Measurements from ENCODE around the gene ZCCHC24.

Gene ZCCHC24

DNA sequence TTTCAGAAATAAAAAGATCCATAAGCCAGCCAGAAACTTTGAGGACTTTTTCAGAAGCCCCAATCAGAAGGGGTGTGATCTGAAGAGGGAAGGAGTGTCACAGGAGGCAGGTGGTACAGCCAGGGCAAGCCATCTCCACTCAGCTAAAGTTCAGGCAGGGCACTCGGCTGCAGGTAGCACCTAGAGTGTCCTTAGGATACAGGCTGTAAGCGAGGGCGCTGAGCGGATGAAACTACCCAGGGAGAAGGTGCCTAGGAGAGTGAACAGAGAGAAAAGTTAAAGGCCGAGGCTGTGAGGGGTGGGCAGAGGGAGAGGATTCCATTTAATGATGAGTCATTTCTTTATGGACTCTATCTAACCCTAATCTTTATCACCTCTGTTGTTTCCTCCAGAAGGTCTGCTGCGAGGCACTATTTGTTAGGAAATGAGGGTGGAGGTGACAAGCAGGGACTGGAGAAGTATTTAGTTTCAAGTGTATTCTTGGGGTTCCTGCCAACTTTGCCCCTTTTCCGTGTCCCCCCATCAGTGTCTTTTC is 29.8 kb upstream of the ZCCHC24 start:
- TF ChIP-seq, protein P1, sequence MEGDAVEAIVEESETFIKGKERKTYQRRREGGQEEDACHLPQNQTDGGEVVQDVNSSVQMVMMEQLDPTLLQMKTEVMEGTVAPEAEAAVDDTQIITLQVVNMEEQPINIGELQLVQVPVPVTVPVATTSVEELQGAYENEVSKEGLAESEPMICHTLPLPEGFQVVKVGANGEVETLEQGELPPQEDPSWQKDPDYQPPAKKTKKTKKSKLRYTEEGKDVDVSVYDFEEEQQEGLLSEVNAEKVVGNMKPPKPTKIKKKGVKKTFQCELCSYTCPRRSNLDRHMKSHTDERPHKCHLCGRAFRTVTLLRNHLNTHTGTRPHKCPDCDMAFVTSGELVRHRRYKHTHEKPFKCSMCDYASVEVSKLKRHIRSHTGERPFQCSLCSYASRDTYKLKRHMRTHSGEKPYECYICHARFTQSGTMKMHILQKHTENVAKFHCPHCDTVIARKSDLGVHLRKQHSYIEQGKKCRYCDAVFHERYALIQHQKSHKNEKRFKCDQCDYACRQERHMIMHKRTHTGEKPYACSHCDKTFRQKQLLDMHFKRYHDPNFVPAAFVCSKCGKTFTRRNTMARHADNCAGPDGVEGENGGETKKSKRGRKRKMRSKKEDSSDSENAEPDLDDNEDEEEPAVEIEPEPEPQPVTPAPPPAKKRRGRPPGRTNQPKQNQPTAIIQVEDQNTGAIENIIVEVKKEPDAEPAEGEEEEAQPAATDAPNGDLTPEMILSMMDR (conservative IDR thresholded peaks at IDR 0.05; ENCODE audit: control insufficient read depth, insufficient read depth, low read depth, low read length), result no peak
- H3K4me3 ChIP-seq (ENCODE audit: control insufficient read depth, low read depth, low read length), result no peak overlapping the region
- DNase-seq (ENCODE audit: low read depth), result no peak

DNA sequence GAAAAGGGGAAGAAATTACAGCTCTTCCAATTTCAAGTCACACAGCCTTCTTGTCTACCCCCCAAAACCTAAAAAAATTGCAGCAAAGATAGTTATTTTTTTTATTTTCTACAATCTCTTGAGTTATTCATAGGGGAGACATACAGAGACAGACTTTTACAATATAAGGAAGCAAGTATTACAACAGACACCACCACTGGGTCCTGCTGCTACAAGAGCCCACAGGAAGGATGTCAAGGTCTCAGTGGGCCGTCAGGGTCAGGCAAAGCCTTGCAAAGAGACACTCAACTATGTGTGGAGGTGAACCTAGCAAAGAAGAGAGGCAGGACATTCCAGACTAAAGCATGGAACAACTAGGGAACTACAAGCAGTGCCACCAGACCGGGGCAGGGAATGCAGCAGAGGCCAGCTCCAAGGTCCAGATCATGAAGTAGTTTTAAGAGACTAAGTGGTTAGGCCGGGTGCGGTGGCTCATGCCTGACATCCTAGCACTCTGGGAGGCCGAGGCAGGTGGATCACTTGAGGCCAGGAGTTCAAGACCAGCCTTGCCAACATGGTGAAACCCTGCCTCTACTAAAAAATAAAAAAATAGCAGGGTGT is 28.2 kb upstream of the ZCCHC24 start:
- DNase-seq (ENCODE audit: low read depth), result no peak
- TF ChIP-seq, protein P1 (conservative IDR thresholded peaks at IDR 0.05; ENCODE audit: control insufficient read depth, insufficient read depth, low read depth, low read length), result no peak
- H3K4me3 ChIP-seq (ENCODE audit: control insufficient read depth, low read depth, low read length), result no peak overlapping the region

DNA sequence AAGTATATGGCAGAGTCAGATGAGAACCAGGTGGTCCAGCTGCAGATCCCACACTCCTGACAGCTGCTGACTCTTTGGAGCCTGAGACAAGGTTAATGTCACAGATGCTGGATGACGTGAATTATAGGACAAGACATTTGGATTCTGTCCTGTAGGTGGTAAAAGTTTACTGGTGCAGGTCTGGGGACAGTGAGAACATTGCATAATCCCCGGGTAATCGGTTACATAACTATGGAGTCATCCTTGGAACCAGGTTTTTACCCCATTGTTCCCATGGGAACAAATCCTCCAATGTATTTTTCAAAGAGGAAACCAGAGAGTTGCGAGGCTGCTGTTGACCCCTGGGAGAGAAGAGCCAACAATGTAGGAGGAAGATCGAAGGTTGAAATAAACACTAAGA is 27.5 kb upstream of the ZCCHC24 start:
- DNase-seq (ENCODE audit: low read depth), result peak; percentile 55
- no peak overlapping the region for H3K4me3 ChIP-seq (ENCODE audit: control insufficient read depth, low read depth, low read length)
- TF ChIP-seq, protein P1 (conservative IDR thresholded peaks at IDR 0.05; ENCODE audit: control insufficient read depth, insufficient read depth, low read depth, low read length), result no peak

DNA sequence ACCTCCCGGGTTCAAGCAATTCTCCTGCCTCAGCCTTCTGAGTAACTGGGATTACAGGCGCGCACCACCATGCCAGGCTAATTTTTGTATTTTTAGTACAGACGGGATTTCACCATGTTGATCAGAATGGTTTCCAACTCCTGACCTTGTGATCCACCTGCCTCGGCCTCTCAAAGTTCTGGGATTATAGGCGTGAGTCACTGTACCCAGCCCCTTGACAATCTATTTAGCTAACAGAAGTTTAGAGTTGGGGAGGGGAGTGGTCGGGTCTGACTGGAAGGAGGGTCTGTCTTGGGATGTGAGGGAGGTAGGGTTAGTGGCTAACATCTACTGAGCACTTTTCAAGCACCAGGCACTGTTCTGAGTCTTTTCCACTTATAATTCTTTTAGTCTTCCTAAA is 27.0 kb upstream of the ZCCHC24 start:
- TF ChIP-seq, protein P1 (conservative IDR thresholded peaks at IDR 0.05; ENCODE audit: control insufficient read depth, insufficient read depth, low read depth, low read length), result no peak
- H3K4me3 ChIP-seq (ENCODE audit: control insufficient read depth, low read depth, low read length), result no peak overlapping the region
- DNase-seq (ENCODE audit: low read depth), result no peak

DNA sequence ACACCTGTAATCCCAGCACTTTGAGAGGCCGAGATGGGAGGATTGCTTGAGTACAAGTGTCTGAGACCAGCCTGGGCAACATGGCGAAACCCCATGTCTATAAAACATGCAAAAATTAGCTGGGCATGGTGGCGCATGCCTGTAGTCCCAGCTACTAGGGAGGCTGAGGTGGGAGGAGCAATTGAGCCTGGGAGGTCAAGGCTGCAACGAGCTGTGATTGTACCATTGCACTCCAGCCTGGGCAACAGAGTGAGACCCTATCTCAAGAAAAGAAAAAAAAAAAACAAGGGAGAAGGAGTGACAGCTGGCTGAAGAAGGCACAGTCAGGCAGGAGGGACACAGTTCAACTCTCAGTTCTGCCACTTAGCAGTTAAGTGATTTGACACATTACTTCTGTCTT is 26.4 kb upstream of the ZCCHC24 start:
- TF ChIP-seq, protein P1 (conservative IDR thresholded peaks at IDR 0.05; ENCODE audit: control insufficient read depth, insufficient read depth, low read depth, low read length), result no peak
- no peak overlapping the region for H3K4me3 ChIP-seq (ENCODE audit: control insufficient read depth, low read depth, low read length)
- no peak for DNase-seq (ENCODE audit: low read depth)

DNA sequence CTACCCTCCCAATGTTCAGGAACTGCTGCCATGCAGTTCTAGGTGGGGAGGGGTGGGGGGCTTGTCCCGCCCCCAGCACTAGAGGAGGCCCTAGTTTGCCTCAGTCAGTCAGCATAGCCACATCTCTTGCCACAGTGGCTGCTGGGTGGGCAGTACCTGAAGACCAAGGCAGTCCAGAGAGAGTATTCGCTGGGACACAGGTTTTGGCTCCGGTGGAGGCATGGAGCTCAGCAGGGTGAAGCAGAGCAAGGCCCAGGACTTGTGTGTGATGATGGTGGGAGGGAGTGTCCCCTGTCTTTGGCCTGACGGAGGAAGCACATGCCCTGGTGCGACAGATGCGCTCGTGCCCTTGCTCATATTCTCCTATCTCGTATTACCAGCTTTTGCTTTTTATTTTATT is 24.7 kb upstream of the ZCCHC24 start:
- H3K4me3 ChIP-seq (ENCODE audit: control insufficient read depth, low read depth, low read length), result no peak overlapping the region
- no peak for DNase-seq (ENCODE audit: low read depth)
- TF ChIP-seq, protein P1 (conservative IDR thresholded peaks at IDR 0.05; ENCODE audit: control insufficient read depth, insufficient read depth, low read depth, low read length), result no peak
